Measurements from ENCODE around the gene ITGB6.

GRCh38 chr2:160220545-160221009, 20.5 kb upstream of the ITGB6 start:
- TF ChIP-seq CTCF (IDR thresholded peaks at IDR 0.05) (no peak), POLR2A (IDR thresholded peaks at IDR 0.05) (no peak), POLR2AphosphoS5 (IDR thresholded peaks at IDR 0.05) (peak in 2 of 3 donors; percentile 48 to 49)
